ENCODE results near the gene KRT76.

- no peak for TF ChIP-seq TEAD4 (IDR thresholded peaks at IDR 0.05)
- TF ChIP-seq REST (IDR thresholded peaks at IDR 0.05; ENCODE audit: low read depth), result no peak
- no peak for TF ChIP-seq CEBPB (IDR thresholded peaks at IDR 0.05)
- TF ChIP-seq, protein P1, sequence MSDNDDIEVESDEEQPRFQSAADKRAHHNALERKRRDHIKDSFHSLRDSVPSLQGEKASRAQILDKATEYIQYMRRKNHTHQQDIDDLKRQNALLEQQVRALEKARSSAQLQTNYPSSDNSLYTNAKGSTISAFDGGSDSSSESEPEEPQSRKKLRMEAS (IDR thresholded peaks at IDR 0.05), result no peak
- no peak for TF ChIP-seq YY1 (IDR thresholded peaks at IDR 0.05; ENCODE audit: low read depth)
- no peak for TF ChIP-seq TAF1 (IDR thresholded peaks at IDR 0.05; ENCODE audit: low read depth)
- no peak for TF ChIP-seq EP300 (IDR thresholded peaks at IDR 0.05; ENCODE audit: borderline replicate concordance)
- no peak for TF ChIP-seq CREB1 (IDR thresholded peaks at IDR 0.05; ENCODE audit: low read depth)
Observed at GRCh38 chr12:52798003-52798670, 21.0 kb upstream of the KRT76 start.
